Adrenal gland (tissue), 12 donors: ENCODE data around the gene MRPS27. TPM values are rescaled to one million over a fixed set of nuclear protein-coding genes. Genes with fewer than 3 reads are reported as not detected.

Source experiments
- DNase-seq, 7 donors: peaks; one replicate each; pipeline ENCODE4 v3.0.0-alpha.2; 2019 to 2020
- H3K27ac ChIP-seq, 5 donors: fragments of 200-600 bp; sonication (generic) in 4 of 5; 1 replicate in 3 of 5; 2 replicates in 2 of 5; pipeline versions ENCODE4 v1.5.1 to v1.8.0; 2016 to 2020; ENCODE audit warnings: mild to moderate bottlenecking in 1 of 5
- H3K27me3 ChIP-seq: fragments of 200-600 bp; 2 replicates; pipeline ENCODE4 v1.8.0; 2021
- H3K36me3 ChIP-seq, 2 donors: fragments of 200-600 bp; replicated peaks in 1 of 2; 1 replicate in 1 of 2; 2 replicates in 1 of 2; pipeline versions ENCODE4 v1.5.1 to v1.8.0; 2018 to 2022
- H3K4me1 ChIP-seq, 2 donors: fragments of 200-600 bp; replicated peaks in 1 of 2; 1 replicate in 1 of 2; 2 replicates in 1 of 2; pipeline versions ENCODE4 v1.5.1 to v1.8.0; 2018 to 2021
- H3K4me3 ChIP-seq, 4 donors: fragments of 200-600 bp; sonication (generic) in 3 of 4; one replicate each; pipeline ENCODE4 v1.5.1; 2016 to 2018
- H3K9me3 ChIP-seq, 3 donors: fragments of 200-600 bp; sonication (generic) in 1 of 3; replicated peaks in 1 of 3; 1 replicate in 2 of 3; 2 replicates in 1 of 3; pipeline versions ENCODE4 v1.5.1 to v1.8.0; 2016 to 2021
- POLR2A ChIP-seq, 2 donors: fragments of 450-650 bp; IDR thresholded peaks; one replicate each; pipeline ENCODE4 v1.6.1; 2017; ENCODE audit warnings: antibody characterized with exemption in 2 of 2, mild to moderate bottlenecking in 2 of 2, moderate library complexity in 1 of 2
- WGBS, 4 donors: extraction: QIAGEN DNeasy Blood & Tissue Kit in 2 of 4; methylation state at CpG; one replicate each; pipeline versions ENCODE4 v1.1.5 to v1.1.7; 2013 to 2017; 5-methylcytosine and 5-hydroxymethylcytosine counted together
- intact Hi-C, 2 donors: fragments of 100-400 bp; cut with DNase I; formaldehyde crosslinking; loops; one replicate each; pipeline versions ENCODE4 v1.14.1 to v1.15.0; 2022 to 2023
- polyA plus RNA-seq, 3 donors: library from polyadenylated mRNA; stranded (reverse); fragments of 200-250 nt in 2 of 3; fragments of 350-450 nt in 1 of 3; fragmentation: Illumina TruSeq in 1 of 3; extraction: RNeasy Lipid Tissue Mini Kit (QIAGEN cat#74804) in 1 of 3; gene quantifications; one replicate each; pipeline ENCODE4 v1.2.3, GENCODE V29; 2013 to 2014
- total RNA-seq, 9 donors: library from RNA; depleted of rRNA in 4 of 9; stranded (reverse); fragments of >200 nt in 4 of 9; fragments of 120-200 nt in 1 of 9; fragmentation: NEBNext Ultra II Directional in 1 of 9; extraction: Animal tissue kit (Norgen Biotek cat#: 25700) in 1 of 9; gene quantifications; one replicate each; pipeline versions ENCODE4 v1.1.0 to v1.2.4, GENCODE V29; 2013 to 2023
- TF ChIP-seq, protein P1 (sequence below), 6 experiments: fragments of 450-650 bp in 4 of 6; fragments of 200-600 bp in 2 of 6; sonication (generic) in 1 of 6; IDR thresholded peaks; 1 replicate in 5 of 6; 2 replicates in 1 of 6; pipeline versions ENCODE4 v1.5.1 to v1.8.0; 2016 to 2021; ENCODE audit warnings: antibody characterized with exemption in 6 of 6, mild to moderate bottlenecking in 2 of 6, moderate library complexity in 1 of 6
- donor health status: healthy with polysubstance abuse.
- donor health status: Bipolar disorder and iron deficiency.
- donor health status: DM: yes; HTN: yes; CAD: no.
- donor health status: DM: no; HTN: no; CAD: no.
- donor health status: DM: no; HTN: no; CAD: no.
- donor health status: DM: yes; HTN: yes; CAD: no.

Gene MRPS27
- total and polyA plus RNA-seq, 12 donors = 20.8 to 92.8 (median 67.3) TPM

DNA sequence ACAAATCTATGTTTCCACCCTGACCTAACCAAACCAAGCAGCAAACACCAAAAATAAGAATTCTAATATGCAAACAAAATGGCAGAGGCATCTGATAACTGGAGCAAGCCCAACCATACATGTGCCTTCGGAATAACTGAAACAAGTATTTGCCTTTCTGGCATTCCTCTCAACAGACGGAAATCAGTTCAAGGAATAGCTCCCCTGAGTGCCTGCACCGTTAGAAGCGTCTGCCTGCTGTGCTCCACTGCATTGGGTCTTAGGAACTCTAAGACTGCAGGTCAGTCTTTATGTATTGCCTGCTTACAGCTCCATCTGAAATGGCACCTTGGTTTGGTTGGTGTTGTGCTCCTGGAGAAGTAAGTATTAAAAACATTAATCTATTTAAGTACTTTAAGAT, 98.5 kb downstream of the MRPS27 start:
- intact Hi-C loops = no loop called here
- Histone ChIP-seq H3K4me3 (no peak overlapping the region), H3K27ac (no peak overlapping the region), H3K27me3 (no peaks in the 10 kb centered on the region), H3K4me1 (peaks cover 0 to 9% of the 10 kb centered on the region in 2 donors), H3K9me3 (no peaks in the 10 kb centered on the region), H3K36me3 (peaks cover 0 to 60% of the 10 kb centered on the region in 2 donors)
- TF ChIP-seq, protein P1, sequence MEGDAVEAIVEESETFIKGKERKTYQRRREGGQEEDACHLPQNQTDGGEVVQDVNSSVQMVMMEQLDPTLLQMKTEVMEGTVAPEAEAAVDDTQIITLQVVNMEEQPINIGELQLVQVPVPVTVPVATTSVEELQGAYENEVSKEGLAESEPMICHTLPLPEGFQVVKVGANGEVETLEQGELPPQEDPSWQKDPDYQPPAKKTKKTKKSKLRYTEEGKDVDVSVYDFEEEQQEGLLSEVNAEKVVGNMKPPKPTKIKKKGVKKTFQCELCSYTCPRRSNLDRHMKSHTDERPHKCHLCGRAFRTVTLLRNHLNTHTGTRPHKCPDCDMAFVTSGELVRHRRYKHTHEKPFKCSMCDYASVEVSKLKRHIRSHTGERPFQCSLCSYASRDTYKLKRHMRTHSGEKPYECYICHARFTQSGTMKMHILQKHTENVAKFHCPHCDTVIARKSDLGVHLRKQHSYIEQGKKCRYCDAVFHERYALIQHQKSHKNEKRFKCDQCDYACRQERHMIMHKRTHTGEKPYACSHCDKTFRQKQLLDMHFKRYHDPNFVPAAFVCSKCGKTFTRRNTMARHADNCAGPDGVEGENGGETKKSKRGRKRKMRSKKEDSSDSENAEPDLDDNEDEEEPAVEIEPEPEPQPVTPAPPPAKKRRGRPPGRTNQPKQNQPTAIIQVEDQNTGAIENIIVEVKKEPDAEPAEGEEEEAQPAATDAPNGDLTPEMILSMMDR (IDR thresholded peaks at IDR 0.05) = no peak
- TF ChIP-seq POLR2A (IDR thresholded peaks at IDR 0.05) = no peak
- no peak for DNase-seq
- 81 to 92% (median 85%) methylated on average over 4 of the region's 4 CpGs for WGBS, 4 donors

DNA sequence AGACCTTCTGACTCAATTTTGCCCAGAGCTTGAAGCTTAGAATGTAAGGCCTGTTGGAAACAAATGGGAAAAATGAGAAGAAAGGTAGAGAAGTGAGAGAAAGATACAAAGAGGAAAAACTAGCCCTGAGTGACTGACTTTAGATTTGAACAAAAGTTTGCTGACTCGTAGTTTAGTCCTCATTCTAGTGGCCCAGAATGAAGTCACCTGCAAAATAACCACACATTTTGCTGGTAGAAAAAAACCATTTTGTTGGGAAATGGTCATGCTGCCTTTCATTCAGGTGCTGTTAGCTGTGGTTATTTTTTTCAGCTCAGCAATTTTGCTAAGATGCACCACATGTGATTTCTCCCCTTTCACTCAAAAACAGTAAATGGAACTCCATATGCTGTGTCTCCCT, 98.9 kb downstream of the MRPS27 start:
- Histone ChIP-seq H3K27me3 (no peaks in the 10 kb centered on the region), H3K36me3 (peaks cover 0 to 60% of the 10 kb centered on the region in 2 donors), H3K9me3 (no peaks in the 10 kb centered on the region), H3K4me3 (no peak overlapping the region), H3K27ac (no peak overlapping the region), H3K4me1 (peaks cover 0 to 9% of the 10 kb centered on the region in 2 donors)
- DNase-seq = no peak
- TF ChIP-seq, protein P1 (IDR thresholded peaks at IDR 0.05) = no peak
- TF ChIP-seq POLR2A (IDR thresholded peaks at IDR 0.05) = no peak
- 96 to 100% (median 98%) methylated on average over 1 of the region's 1 CpG for WGBS, 4 donors
- intact Hi-C loops = no loop called here

DNA sequence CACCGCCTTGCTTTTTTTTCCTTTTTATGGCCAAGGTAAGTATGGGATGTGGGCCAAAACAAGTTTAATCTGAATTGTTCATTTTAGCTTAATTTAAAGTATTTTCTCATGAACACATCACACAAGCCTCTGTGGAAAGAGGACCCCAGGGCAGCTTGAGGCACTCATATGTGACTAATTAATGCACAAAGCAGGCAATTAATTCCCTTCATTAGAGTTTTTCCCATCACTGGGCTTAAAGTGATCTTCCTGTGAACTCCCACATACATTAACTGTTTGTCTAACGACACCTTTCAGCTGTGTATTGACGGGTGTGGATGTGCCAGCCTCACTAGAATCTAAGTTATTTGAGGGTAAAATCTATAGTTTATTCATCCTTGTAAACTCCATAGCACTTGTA, 103.3 kb downstream of the MRPS27 start:
- Histone ChIP-seq H3K27me3 (no peaks in the 10 kb centered on the region), H3K36me3 (peaks cover 0 to 39% of the 10 kb centered on the region in 2 donors), H3K27ac (no peak overlapping the region), H3K4me3 (no peak overlapping the region), H3K9me3 (no peaks in the 10 kb centered on the region), H3K4me1 (peaks cover 0 to under 1% of the 10 kb centered on the region in 2 donors)
- no peak for DNase-seq
- WGBS, 4 donors = 88 to 96% (median 95%) methylated on average over 3 of the region's 3 CpGs
- TF ChIP-seq, protein P1 (IDR thresholded peaks at IDR 0.05) = no peak
- no peak for TF ChIP-seq POLR2A (IDR thresholded peaks at IDR 0.05)
- intact Hi-C loops = no loop called here

DNA sequence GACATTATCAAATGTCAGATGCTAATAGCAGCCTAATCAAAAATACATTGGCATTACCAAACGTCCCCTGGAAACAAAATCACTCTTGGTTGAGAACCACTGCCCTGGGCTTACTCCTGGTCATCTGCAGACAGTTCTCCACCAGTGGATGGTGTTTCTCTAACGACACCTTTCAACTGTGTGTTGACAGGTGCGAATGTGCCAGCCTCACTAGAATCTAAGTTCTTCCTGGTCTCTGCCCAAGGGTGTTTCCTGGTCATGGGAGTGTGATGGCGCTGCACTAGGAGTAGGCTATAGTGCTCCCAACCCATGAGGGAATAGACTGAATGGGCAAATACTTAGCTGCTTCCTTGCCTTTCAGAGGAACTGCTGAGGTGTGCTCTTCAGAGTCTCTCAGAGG, 105.9 kb downstream of the MRPS27 start:
- no peak for DNase-seq
- no peak overlapping the region for H3K27ac ChIP-seq
- H3K9me3 ChIP-seq = no peaks in the 10 kb centered on the region
- TF ChIP-seq, protein P1 (IDR thresholded peaks at IDR 0.05) = no peak
- TF ChIP-seq POLR2A (IDR thresholded peaks at IDR 0.05) = no peak
- intact Hi-C loops = no loop called here
- 81 to 88% (median 82%) methylated on average over 4 of the region's 4 CpGs for WGBS, 4 donors
- H3K36me3 ChIP-seq = peaks cover 0 to 13% of the 10 kb centered on the region in 2 donors
- H3K4me3 ChIP-seq = no peak overlapping the region
- no peaks in the 10 kb centered on the region for H3K27me3 ChIP-seq
- peaks cover 10 to 14% of the 10 kb centered on the region in 2 donors for H3K4me1 ChIP-seq
